ENCODE results near the gene TLK2.

DNA sequence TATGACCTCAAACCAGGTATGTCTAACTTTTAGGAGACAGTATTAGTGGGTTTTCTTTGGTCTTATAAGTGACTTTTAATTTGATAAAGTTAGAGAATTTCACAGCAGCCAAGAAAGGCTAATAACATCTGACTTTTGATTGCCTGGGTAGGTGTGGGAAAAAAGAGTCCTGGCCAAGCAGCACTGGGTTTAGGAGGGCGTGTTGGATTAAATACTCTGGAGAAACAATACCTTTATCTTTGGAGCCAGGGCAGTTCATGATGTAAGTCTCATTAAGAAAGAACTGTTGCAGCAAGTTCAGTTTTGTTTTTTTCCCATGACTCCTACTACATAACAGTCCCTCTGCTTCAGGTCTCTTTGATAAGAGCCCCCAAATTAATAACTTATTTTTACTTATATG, 122.2 kb downstream of the TLK2 start:
- TF ChIP-seq, protein P1, sequence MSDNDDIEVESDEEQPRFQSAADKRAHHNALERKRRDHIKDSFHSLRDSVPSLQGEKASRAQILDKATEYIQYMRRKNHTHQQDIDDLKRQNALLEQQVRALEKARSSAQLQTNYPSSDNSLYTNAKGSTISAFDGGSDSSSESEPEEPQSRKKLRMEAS (CRISPR knock-in tag; IDR thresholded peaks at IDR 0.05), result no peak
- TF ChIP-seq CTCF (IDR thresholded peaks at IDR 0.05), result no peak
- TF ChIP-seq SMAD3 (CRISPR knock-in tag; IDR thresholded peaks at IDR 0.05; ENCODE audit: borderline replicate concordance), result no peak
- no peak for TF ChIP-seq ZNF138 (CRISPR knock-in tag; conservative IDR thresholded peaks at IDR 0.05)
- TF ChIP-seq CREB1 (CRISPR knock-in tag; IDR thresholded peaks at IDR 0.05), result no peak
- TF ChIP-seq E2F4 (CRISPR knock-in tag; IDR thresholded peaks at IDR 0.05; ENCODE audit: borderline replicate concordance, low read depth), result no peak
- TF ChIP-seq ELF4 (CRISPR knock-in tag; IDR thresholded peaks at IDR 0.05; ENCODE audit: low read depth), result no peak
- no peak for TF ChIP-seq KAT7 (CRISPR knock-in tag; IDR thresholded peaks at IDR 0.05; ENCODE audit: borderline replicate concordance)
- TF ChIP-seq NR2C2 (CRISPR knock-in tag; IDR thresholded peaks at IDR 0.05), result no peak
